NK-92 treated with Interleukin-12 subunit alpha and Interleukin-12 subunit beta, amount 100 ng/mL, for 24 hours (cell line): Measurements from ENCODE around the gene NDUFB6.
"Not testable (repeated sequence)": the region's sequence is repeated elsewhere in the genome, so short reads cannot be mapped to it uniquely, and the experiment has no call there.

ENCODE experiments used
- DNase-seq: peaks from one replicate; lab custom pipeline; 2025; lab: John Stamatoyannopoulos, UW

Gene NDUFB6

GRCh38 chr9:32571969-32572899 is 725 bp downstream of the NDUFB6 start:
- peak; percentile 65 for DNase-seq

- no peak for DNase-seq
Observed at GRCh38 chr9:32570262-32570661, 2.7 kb downstream of the NDUFB6 start.

- DNase-seq = no peak
Observed at GRCh38 chr9:32566770-32567169, 6.2 kb downstream of the NDUFB6 start.

- no peak for DNase-seq
Observed at GRCh38 chr9:32565967-32566366, 7.0 kb downstream of the NDUFB6 start.

GRCh38 chr9:32558408-32558934 is 14.5 kb downstream of the NDUFB6 start:
- DNase-seq = no peak

GRCh38 chr9:32554591-32554990 is 18.4 kb downstream of the NDUFB6 start:
- DNase-seq = no peak

- no peak for DNase-seq
Observed at GRCh38 chr9:32554107-32554506, 18.9 kb downstream of the NDUFB6 start.

GRCh38 chr9:32552172-32552872 is 20.6 kb downstream of the NDUFB6 start, which contains the start of the genes SMIM27 and TOPORS:
Gene SMIM27 (plus strand): TSS chr9:32552327. CDS start chr9:32552435, 108 bp downstream.
Gene TOPORS (minus strand): TSS chr9:32552586. CDS start chr9:32552436, 150 bp downstream.
- peak; percentile 73 for DNase-seq

GRCh38 chr9:32551276-32552051 is 21.5 kb downstream of the NDUFB6 start:
- DNase-seq = peak; percentile 15

GRCh38 chr9:32550562-32551275 is 22.2 kb downstream of the NDUFB6 start:
- peak; percentile 93 for DNase-seq

GRCh38 chr9:32550150-32550561 is 22.8 kb downstream of the NDUFB6 start:
- no peak for DNase-seq

GRCh38 chr9:32548213-32548612 is 24.7 kb downstream of the NDUFB6 start:
- not testable (repeated sequence) for DNase-seq

GRCh38 chr9:32545884-32546283 is 27.1 kb downstream of the NDUFB6 start:
- no peak for DNase-seq

GRCh38 chr9:32543047-32543446 is 29.9 kb downstream of the NDUFB6 start:
- DNase-seq = no peak

GRCh38 chr9:32533816-32534215 is 39.1 kb downstream of the NDUFB6 start:
- DNase-seq = no peak

GRCh38 chr9:32533336-32533735 is 39.6 kb downstream of the NDUFB6 start:
- no peak for DNase-seq

- DNase-seq = no peak
Observed at GRCh38 chr9:32526707-32527048, 46.3 kb downstream of the NDUFB6 start.

GRCh38 chr9:32526041-32526706 is 46.8 kb downstream of the NDUFB6 start, which contains the start of gene RIGI:
Gene RIGI (minus strand): TSS chr9:32526196. CDS start chr9:32526166, 30 bp downstream.
- DNase-seq = peak; percentile 72

GRCh38 chr9:32525709-32526030 is 47.3 kb downstream of the NDUFB6 start:
- DNase-seq = no peak

- DNase-seq = no peak
Observed at GRCh38 chr9:32524892-32525708, 47.9 kb downstream of the NDUFB6 start.
